ENCODE data around the gene SIX3. TPM values are rescaled to one million over a fixed set of nuclear protein-coding genes. Genes with fewer than 3 reads are reported as not detected.
A peak's percentile ranks its signal among the peaks of the same experiment; 100 is the strongest.

The SIX3 gene
- total RNA-seq, 2 donors from 2014 or later, result not detected

- TF ChIP-seq, protein P1, sequence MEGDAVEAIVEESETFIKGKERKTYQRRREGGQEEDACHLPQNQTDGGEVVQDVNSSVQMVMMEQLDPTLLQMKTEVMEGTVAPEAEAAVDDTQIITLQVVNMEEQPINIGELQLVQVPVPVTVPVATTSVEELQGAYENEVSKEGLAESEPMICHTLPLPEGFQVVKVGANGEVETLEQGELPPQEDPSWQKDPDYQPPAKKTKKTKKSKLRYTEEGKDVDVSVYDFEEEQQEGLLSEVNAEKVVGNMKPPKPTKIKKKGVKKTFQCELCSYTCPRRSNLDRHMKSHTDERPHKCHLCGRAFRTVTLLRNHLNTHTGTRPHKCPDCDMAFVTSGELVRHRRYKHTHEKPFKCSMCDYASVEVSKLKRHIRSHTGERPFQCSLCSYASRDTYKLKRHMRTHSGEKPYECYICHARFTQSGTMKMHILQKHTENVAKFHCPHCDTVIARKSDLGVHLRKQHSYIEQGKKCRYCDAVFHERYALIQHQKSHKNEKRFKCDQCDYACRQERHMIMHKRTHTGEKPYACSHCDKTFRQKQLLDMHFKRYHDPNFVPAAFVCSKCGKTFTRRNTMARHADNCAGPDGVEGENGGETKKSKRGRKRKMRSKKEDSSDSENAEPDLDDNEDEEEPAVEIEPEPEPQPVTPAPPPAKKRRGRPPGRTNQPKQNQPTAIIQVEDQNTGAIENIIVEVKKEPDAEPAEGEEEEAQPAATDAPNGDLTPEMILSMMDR (IDR thresholded peaks at IDR 0.05), result no peak
- Histone ChIP-seq H3K9me3 (no peaks in the 10 kb centered on the region), H3K36me3 (no peaks in the 10 kb centered on the region), H3K4me1 (peaks cover 0 to 33% of the 10 kb centered on the region in 2 donors), H3K4me3 (peak overlapping the region in 1 of 2 donors; percentile 32), H3K27me3 (peaks cover 21 to 63% of the 10 kb centered on the region in 2 donors), H3K27ac (no peak overlapping the region)
- no peak for DNase-seq (ENCODE audit: low spot score)
These were observed 12.9 kb upstream of the SIX3 start for GRCh38 chr2:44928483-44929158.

DNA sequence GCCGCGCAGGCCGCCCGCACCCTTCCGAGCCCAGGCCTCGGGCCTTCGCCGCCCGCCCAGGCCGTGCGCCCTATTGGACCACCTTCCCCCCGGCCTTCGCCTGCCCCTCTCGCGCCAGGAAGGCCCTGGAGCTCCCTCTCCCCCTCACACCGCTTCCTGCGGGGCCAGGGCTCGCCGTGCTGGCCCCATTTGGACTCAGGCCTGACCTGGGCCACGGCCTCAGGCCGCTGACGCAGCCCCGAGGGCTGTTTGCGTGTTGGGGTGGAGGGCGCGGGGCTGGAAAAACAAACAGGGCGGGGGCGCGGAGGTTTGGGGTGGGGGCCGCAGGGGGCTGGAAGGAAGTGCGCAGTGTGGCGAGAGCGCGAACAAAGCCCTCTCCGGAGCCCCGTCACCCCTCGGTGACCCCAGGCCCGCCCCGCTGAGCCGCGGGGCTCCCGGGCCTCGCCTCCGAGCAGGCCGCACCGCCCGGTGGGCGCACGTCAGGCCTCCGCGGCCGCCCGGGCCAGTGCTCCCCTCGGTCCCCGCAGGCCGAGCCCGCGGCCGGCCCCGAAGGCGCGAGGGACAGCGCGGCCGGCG is 12.3 kb upstream of the SIX3 start:
- Histone ChIP-seq H3K27ac (no peak overlapping the region), H3K27me3 (peaks cover 21 to 69% of the 10 kb centered on the region in 2 donors), H3K4me3 (peak overlapping the region in 1 of 2 donors; percentile 32), H3K9me3 (no peaks in the 10 kb centered on the region), H3K4me1 (peaks cover 0 to 38% of the 10 kb centered on the region in 2 donors), H3K36me3 (no peaks in the 10 kb centered on the region)
- TF ChIP-seq, protein P1 (IDR thresholded peaks at IDR 0.05), result no peak
- no peak for DNase-seq (ENCODE audit: low spot score)

DNA sequence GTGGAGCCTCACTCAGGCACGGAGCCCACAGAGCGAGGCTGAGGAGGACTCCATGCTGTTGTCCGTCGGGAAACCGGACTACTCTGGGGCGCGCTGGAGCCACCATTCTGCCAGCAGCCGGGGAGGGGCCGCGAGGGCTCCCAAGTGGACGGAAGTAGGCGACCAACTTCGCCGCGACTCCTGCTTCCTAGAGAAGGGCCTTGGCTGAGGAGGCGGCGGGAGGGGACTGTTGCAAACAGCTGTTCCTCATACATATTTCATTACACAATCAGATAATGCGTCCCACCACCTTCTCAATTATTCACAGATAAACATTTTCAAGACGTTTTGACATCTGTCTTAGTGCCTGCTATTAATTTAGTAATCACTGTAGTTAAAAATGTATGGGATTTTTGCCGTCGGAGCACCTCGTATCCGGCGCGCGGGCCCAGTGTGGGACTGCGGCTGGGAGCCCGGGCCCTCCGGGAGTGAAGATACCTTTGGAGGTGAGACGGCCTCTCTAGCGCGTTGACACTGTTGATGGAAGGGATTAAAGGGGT is 11.7 kb upstream of the SIX3 start:
- DNase-seq (ENCODE audit: low spot score), result no peak
- no peak overlapping the region for H3K4me3 ChIP-seq
- H3K36me3 ChIP-seq, result no peaks in the 10 kb centered on the region
- TF ChIP-seq, protein P1 (IDR thresholded peaks at IDR 0.05), result no peak
- peaks cover 27 to 73% of the 10 kb centered on the region in 2 donors for H3K27me3 ChIP-seq
- no peak overlapping the region for H3K27ac ChIP-seq
- peaks cover 0 to 43% of the 10 kb centered on the region in 2 donors for H3K4me1 ChIP-seq
- H3K9me3 ChIP-seq, result no peaks in the 10 kb centered on the region

DNA sequence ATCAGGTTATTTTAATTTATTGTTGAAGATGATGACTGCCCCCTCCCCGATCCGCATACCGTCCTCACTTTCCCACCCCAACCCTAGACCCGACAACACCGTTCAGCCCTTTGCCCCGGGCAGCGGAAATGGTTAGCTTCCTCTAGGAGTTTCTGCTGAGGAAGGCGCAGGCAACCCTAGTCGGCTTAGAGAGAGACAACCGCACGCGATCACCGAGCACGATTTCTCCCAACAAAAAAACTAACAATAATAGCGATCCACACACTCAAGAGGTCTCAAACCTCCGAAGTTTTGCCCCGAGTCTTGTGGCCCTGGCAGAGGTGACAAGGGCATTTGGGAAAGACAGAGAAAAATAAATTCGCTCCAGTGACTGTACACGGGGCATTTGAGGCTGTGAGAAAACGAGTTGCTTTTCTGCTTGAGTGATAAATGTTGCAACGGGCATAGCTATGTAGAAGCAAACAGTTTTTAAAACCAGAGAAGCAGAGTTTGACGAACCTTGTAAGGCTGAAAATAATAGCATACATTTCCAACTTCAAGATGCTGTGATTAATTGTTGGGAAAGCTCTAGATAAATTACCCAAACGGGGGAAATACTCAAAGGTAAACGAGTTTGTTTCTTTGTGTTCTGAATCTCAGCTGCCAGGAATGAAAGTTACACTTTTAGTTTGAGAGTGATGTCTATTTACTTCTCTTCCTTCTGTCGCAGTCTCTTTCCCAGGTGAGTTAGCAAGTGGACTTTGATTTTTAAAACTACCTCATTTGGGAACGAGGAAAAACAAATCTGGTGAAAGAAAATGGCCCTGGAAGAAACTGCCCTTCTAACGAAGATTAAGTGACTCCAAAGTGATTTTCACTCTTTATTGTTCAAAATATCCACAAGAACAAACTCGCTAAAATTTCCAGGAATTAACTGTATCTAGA is 11.0 kb upstream of the SIX3 start:
- H3K27me3 ChIP-seq, result peaks cover 28 to 73% of the 10 kb centered on the region in 2 donors
- TF ChIP-seq, protein P1 (IDR thresholded peaks at IDR 0.05), result no peak
- no peaks in the 10 kb centered on the region for H3K36me3 ChIP-seq
- no peak overlapping the region for H3K4me3 ChIP-seq
- DNase-seq (ENCODE audit: low spot score), result no peak
- no peaks in the 10 kb centered on the region for H3K9me3 ChIP-seq
- peaks cover 0 to 51% of the 10 kb centered on the region in 2 donors for H3K4me1 ChIP-seq
- H3K27ac ChIP-seq, result no peak overlapping the region

- TF ChIP-seq, protein P1 (IDR thresholded peaks at IDR 0.05), result no peak
- peaks cover 0 to 53% of the 10 kb centered on the region in 2 donors for H3K4me1 ChIP-seq
- H3K27ac ChIP-seq, result no peak overlapping the region
- H3K27me3 ChIP-seq, result peaks cover 28 to 81% of the 10 kb centered on the region in 2 donors
- no peak overlapping the region for H3K4me3 ChIP-seq
- H3K36me3 ChIP-seq, result no peaks in the 10 kb centered on the region
- no peaks in the 10 kb centered on the region for H3K9me3 ChIP-seq
- DNase-seq (ENCODE audit: low spot score), result no peak
These were observed 10.2 kb upstream of the SIX3 start for GRCh38 chr2:44931198-44931780.
